ENCODE measurements around the gene FOXJ1. TPM values are rescaled to one million over a fixed set of nuclear protein-coding genes. Genes with fewer than 3 reads are reported as not detected.

The FOXJ1 gene
- polyA plus RNA-seq, 3 donors, result 15.0 to 21.0 (median 17.7) TPM

- no peak for DNase-seq (ENCODE audit: low read depth in 3 of 3, low spot score in 2 of 3)
Measured at GRCh38 chr17:76145231-76146052, 4.4 kb upstream of the FOXJ1 start.

- no peak for DNase-seq (ENCODE audit: low read depth in 3 of 3, low spot score in 2 of 3)
Measured at GRCh38 chr17:76142585-76143041, 1.6 kb upstream of the FOXJ1 start.

GRCh38 chr17:76142039-76142584 is 1.1 kb upstream of the FOXJ1 start:
- DNase-seq (ENCODE audit: low read depth in 3 of 3, low spot score in 2 of 3), result no peak

GRCh38 chr17:76140661-76141211 is 309 bp downstream of the FOXJ1 start:
- DNase-seq (ENCODE audit: low read depth in 3 of 3, low spot score in 2 of 3), result no peak

GRCh38 chr17:76139801-76140660 is 1.0 kb downstream of the FOXJ1 start:
- no peak for DNase-seq (ENCODE audit: low read depth in 3 of 3, low spot score in 2 of 3)

GRCh38 chr17:76138896-76139752 is 1.9 kb downstream of the FOXJ1 start:
- DNase-seq (ENCODE audit: low read depth in 3 of 3, low spot score in 2 of 3), result no peak

GRCh38 chr17:76138234-76138895 is 2.7 kb downstream of the FOXJ1 start:
- DNase-seq (ENCODE audit: low read depth in 3 of 3, low spot score in 2 of 3), result no peak

- no peak for DNase-seq (ENCODE audit: low read depth in 3 of 3, low spot score in 2 of 3)
Measured at GRCh38 chr17:76137351-76138233, 3.5 kb downstream of the FOXJ1 start.

- no peak for DNase-seq (ENCODE audit: low read depth in 3 of 3, low spot score in 2 of 3)
Measured at GRCh38 chr17:76137001-76137350, 4.1 kb downstream of the FOXJ1 start.

- DNase-seq (ENCODE audit: low read depth in 3 of 3, low spot score in 2 of 3), result no peak
Measured at GRCh38 chr17:76136276-76137000, 4.6 kb downstream of the FOXJ1 start.

- DNase-seq (ENCODE audit: low read depth in 3 of 3, low spot score in 2 of 3), result no peak
Measured at GRCh38 chr17:76135810-76136188, 5.2 kb downstream of the FOXJ1 start.

- no peak for DNase-seq (ENCODE audit: low read depth in 3 of 3, low spot score in 2 of 3)
Measured at GRCh38 chr17:76134911-76135809, 5.9 kb downstream of the FOXJ1 start.

- DNase-seq (ENCODE audit: low read depth in 3 of 3, low spot score in 2 of 3), result no peak
Measured at GRCh38 chr17:76132574-76133338, 8.3 kb downstream of the FOXJ1 start.

GRCh38 chr17:76131692-76132573 is 9.1 kb downstream of the FOXJ1 start:
- no peak for DNase-seq (ENCODE audit: low read depth in 3 of 3, low spot score in 2 of 3)

GRCh38 chr17:76131051-76131691 is 9.9 kb downstream of the FOXJ1 start:
- no peak for DNase-seq (ENCODE audit: low read depth in 3 of 3, low spot score in 2 of 3)

Measured in right renal cortex interstitium (tissue), 3 donors.